A673 (cell line): Measurements from ENCODE around the gene UNC13D. TPM values are rescaled to one million over a fixed set of nuclear protein-coding genes. Genes with fewer than 3 reads are reported as not detected.

Experiments used
- BruUV-seq: library from RNA; stranded (reverse); fragments of 400-500 nt; replicated peaks from 2 replicates; lab custom pipeline; 2021; lab: Mats Ljungman, UMichigan
- CTCF ChIA-PET: fragments of 300-600 bp; sonication (Branson Sonifier 250); formaldehyde crosslinking; loops from one replicate; lab custom pipeline; 2022; ENCODE audit warnings: antibody characterized with exemption; lab: Charles Lee
- POLR2A ChIA-PET: fragments of 300-600 bp; sonication (Branson Sonifier 250); formaldehyde crosslinking; loops from one replicate; lab custom pipeline; 2022; ENCODE audit warnings: antibody characterized with exemption; ENCODE audit not compliant: low non-redundant PET; lab: Charles Lee
- DNase-seq: peaks from one replicate; pipeline ENCODE4 v3.0.0-alpha.2; 2015; ENCODE audit warnings: low spot score
- H3K27ac ChIP-seq: fragments of 200-600 bp; sonication (generic); 2 replicates; pipeline ENCODE4 v1.5.1; 2016; ENCODE audit warnings: mixed run types, low read depth, mild to moderate bottlenecking, mixed read lengths, antibody characterized with exemption, low read length; ENCODE audit not compliant: poor library complexity, severe bottlenecking
- H3K27me3 ChIP-seq: fragments of 200-600 bp; sonication (generic); replicated peaks from 2 replicates; pipeline ENCODE4 v1.6.1; 2017; ENCODE audit warnings: mixed run types, low read depth, mild to moderate bottlenecking, mixed read lengths, antibody characterized with exemption, low read length; ENCODE audit not compliant: insufficient read depth, poor library complexity
- H3K36me3 ChIP-seq: fragments of 200-600 bp; sonication (generic); 2 replicates; pipeline ENCODE4 v1.6.1; 2016; ENCODE audit warnings: mixed run types, mild to moderate bottlenecking, mixed read lengths, antibody characterized with exemption, low read length; ENCODE audit not compliant: insufficient read depth, poor library complexity, severe bottlenecking
- H3K4me1 ChIP-seq: fragments of 200-600 bp; sonication (generic); 2 replicates; pipeline ENCODE4 v1.6.1; 2017; ENCODE audit warnings: mixed run types, mild to moderate bottlenecking, mixed read lengths, antibody characterized with exemption, low read length; ENCODE audit not compliant: insufficient read depth, poor library complexity, severe bottlenecking
- H3K4me3 ChIP-seq: fragments of 200-600 bp; sonication (generic); 2 replicates; pipeline ENCODE4 v1.5.1; 2016; ENCODE audit warnings: low read depth, mixed run types, mild to moderate bottlenecking, mixed read lengths, low read length; ENCODE audit not compliant: poor library complexity, severe bottlenecking
- H3K9me3 ChIP-seq: fragments of 200-600 bp; sonication (generic); 2 replicates; pipeline ENCODE4 v1.6.1; 2016; ENCODE audit warnings: mixed run types, low read depth, mild to moderate bottlenecking, mixed read lengths, antibody characterized with exemption, low read length; ENCODE audit not compliant: poor library complexity, severe bottlenecking
- CTCF ChIP-seq: fragments of 300-800, 200-600 bp; sonication (generic); conservative IDR thresholded peaks from 2 replicates; pipeline ENCODE4 v1.5.1; 2017; ENCODE audit warnings: low read depth, mild to moderate bottlenecking, antibody characterized with exemption, low read length, moderate library complexity, mixed read lengths
- EZH2 ChIP-seq: fragments of 200-600 bp; sonication (generic); IDR thresholded peaks from 2 replicates; pipeline ENCODE4 v1.6.1; 2017; ENCODE audit warnings: borderline replicate concordance, low read depth, mild to moderate bottlenecking, mixed read lengths, antibody characterized with exemption, low read length; ENCODE audit not compliant: poor library complexity, severe bottlenecking
- intact Hi-C: fragments of 100-400 bp; cut with micrococcal nuclease; formaldehyde crosslinking; loops from one replicate; pipeline ENCODE4 v1.10.0; 2022; ENCODE audit not compliant: unreplicated experiment
- total RNA-seq: library from RNA; stranded (reverse); gene quantifications from 2 replicates; pipeline ENCODE4 v1.2.3, GENCODE V29; 2021

The UNC13D gene
- total RNA-seq, 1 experiment from 2014 or later, result 0.37 TPM

GRCh38 chr17:75808905-75809621, 35.1 kb downstream of the UNC13D start:
- H3K4me1 ChIP-seq, result no peaks in the 10 kb centered on the region
- CTCF ChIA-PET, result no interaction called here
- peaks cover 33% of the 10 kb centered on the region for H3K36me3 ChIP-seq
- BruUV-seq, result no TSS peak
- intact Hi-C loops, result no loop called here
- peak overlapping the region; percentile 23 for H3K27ac ChIP-seq
- POLR2A ChIA-PET, result no interaction called here
- H3K27me3 ChIP-seq, result no peaks in the 10 kb centered on the region
- TF ChIP-seq CTCF (no peak), EZH2 (no peak)
- H3K9me3 ChIP-seq, result no peaks in the 10 kb centered on the region
- H3K4me3 ChIP-seq, result no peak overlapping the region
- DNase-seq, result peak; percentile 44

- ChIA-PET CTCF (no interaction called here), POLR2A (no interaction called here)
- H3K27me3 ChIP-seq, result no peaks in the 10 kb centered on the region
- H3K36me3 ChIP-seq, result peaks cover 29% of the 10 kb centered on the region
- DNase-seq, result no peak
- no peak overlapping the region for H3K4me3 ChIP-seq
- H3K27ac ChIP-seq, result no peak overlapping the region
- intact Hi-C loops, result no loop called here
- H3K9me3 ChIP-seq, result no peaks in the 10 kb centered on the region
- H3K4me1 ChIP-seq, result no peaks in the 10 kb centered on the region
- BruUV-seq, result no TSS peak
- no peak for TF ChIP-seq CTCF
- no peak for TF ChIP-seq EZH2
These were observed 35.7 kb downstream of the UNC13D start for GRCh38 chr17:75808549-75808904.

- H3K27ac ChIP-seq, result no peak overlapping the region
- TF ChIP-seq CTCF (no peak), EZH2 (no peak)
- H3K27me3 ChIP-seq, result no peaks in the 10 kb centered on the region
- no peak for DNase-seq
- H3K9me3 ChIP-seq, result no peaks in the 10 kb centered on the region
- H3K36me3 ChIP-seq, result peaks cover 22% of the 10 kb centered on the region
- no peaks in the 10 kb centered on the region for H3K4me1 ChIP-seq
- intact Hi-C loops, result no loop called here
- H3K4me3 ChIP-seq, result no peak overlapping the region
- POLR2A ChIA-PET, result no interaction called here
- CTCF ChIA-PET, result no interaction called here
- no TSS peak for BruUV-seq
These were observed 36.3 kb downstream of the UNC13D start for GRCh38 chr17:75807861-75808260.
